ENCODE results near the gene CXCL17. TPM values are rescaled to one million over a fixed set of nuclear protein-coding genes. Genes with fewer than 3 reads are reported as not detected.
A peak's percentile ranks its signal among the peaks of the same experiment; 100 is the strongest.

Gene CXCL17
- total RNA-seq, 2 experiments from 2014 or later = not detected

- Histone ChIP-seq H3K9me2 (ENCODE audit: insufficient read depth, low read length) (no peaks in the 10 kb centered on the region), H3K9me3 (ENCODE audit: low read length) (no peaks in the 10 kb centered on the region), H3K27ac (ENCODE audit: low read depth, low read length, poor library complexity, severe bottlenecking) (no peak overlapping the region), H3K4me2 (ENCODE audit: low read length) (no peak overlapping the region), H3K36me3 (ENCODE audit: insufficient read depth, low read length) (peaks cover 18% of the 10 kb centered on the region), H3K79me2 (ENCODE audit: insufficient read depth, low read depth, low read length) (no peaks in the 10 kb centered on the region), H2AFZ (ENCODE audit: low read length) (no peak overlapping the region), H3K4me3 (ENCODE audit: low read depth, low read length, poor library complexity, severe bottlenecking) (no peak overlapping the region), H4K20me1 (ENCODE audit: insufficient read depth, low read length) (no peaks in the 10 kb centered on the region), H3K4me1 (ENCODE audit: insufficient read depth, low read length, poor library complexity, severe bottlenecking) (peaks cover 15% of the 10 kb centered on the region)
- no TSS peak for BruUV-seq (replicated peaks)
- DNase-seq (ENCODE audit: low spot score) = no peak
- CTCF ChIA-PET (ENCODE audit: unreplicated experiment) = no interaction called here
- no peak for TF ChIP-seq EZH2phosphoT487 (IDR thresholded peaks at IDR 0.05; ENCODE audit: borderline replicate concordance, low read depth, low read length)
- TF ChIP-seq, protein P1, sequence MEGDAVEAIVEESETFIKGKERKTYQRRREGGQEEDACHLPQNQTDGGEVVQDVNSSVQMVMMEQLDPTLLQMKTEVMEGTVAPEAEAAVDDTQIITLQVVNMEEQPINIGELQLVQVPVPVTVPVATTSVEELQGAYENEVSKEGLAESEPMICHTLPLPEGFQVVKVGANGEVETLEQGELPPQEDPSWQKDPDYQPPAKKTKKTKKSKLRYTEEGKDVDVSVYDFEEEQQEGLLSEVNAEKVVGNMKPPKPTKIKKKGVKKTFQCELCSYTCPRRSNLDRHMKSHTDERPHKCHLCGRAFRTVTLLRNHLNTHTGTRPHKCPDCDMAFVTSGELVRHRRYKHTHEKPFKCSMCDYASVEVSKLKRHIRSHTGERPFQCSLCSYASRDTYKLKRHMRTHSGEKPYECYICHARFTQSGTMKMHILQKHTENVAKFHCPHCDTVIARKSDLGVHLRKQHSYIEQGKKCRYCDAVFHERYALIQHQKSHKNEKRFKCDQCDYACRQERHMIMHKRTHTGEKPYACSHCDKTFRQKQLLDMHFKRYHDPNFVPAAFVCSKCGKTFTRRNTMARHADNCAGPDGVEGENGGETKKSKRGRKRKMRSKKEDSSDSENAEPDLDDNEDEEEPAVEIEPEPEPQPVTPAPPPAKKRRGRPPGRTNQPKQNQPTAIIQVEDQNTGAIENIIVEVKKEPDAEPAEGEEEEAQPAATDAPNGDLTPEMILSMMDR (conservative IDR thresholded peaks at IDR 0.05; ENCODE audit: low read length) = no peak
- POLR2A ChIA-PET = interaction anchor here (1.0 kb wide), 1 partner anchor 9 kb away, joined by 3 read pairs; no protein-coding TSS in a partner anchor
- intact Hi-C loops (cut with micrococcal nuclease; ENCODE audit: unreplicated experiment) = no loop called here
Measured at GRCh38 chr19:42400404-42400803, 42.3 kb downstream of the CXCL17 start.

- no peaks in the 10 kb centered on the region for H3K9me3 ChIP-seq (ENCODE audit: low read length)
- H4K20me1 ChIP-seq (ENCODE audit: insufficient read depth, low read length) = no peaks in the 10 kb centered on the region
- DNase-seq (ENCODE audit: low spot score) = no peak
- TSS peak; percentile 87 for BruUV-seq (replicated peaks)
- peak overlapping the region; percentile 75 for H3K4me3 ChIP-seq (ENCODE audit: low read depth, low read length, poor library complexity, severe bottlenecking)
- H3K36me3 ChIP-seq (ENCODE audit: insufficient read depth, low read length) = no peaks in the 10 kb centered on the region
- H2AFZ ChIP-seq (ENCODE audit: low read length) = peak overlapping the region; percentile 80; the same call in 1 of the 2 replicates
- H3K4me2 ChIP-seq (ENCODE audit: low read length) = peak overlapping the region; percentile 99
- intact Hi-C loops (cut with micrococcal nuclease; ENCODE audit: unreplicated experiment) = no loop called here
- TF ChIP-seq, protein P1 (conservative IDR thresholded peaks at IDR 0.05; ENCODE audit: low read length) = no peak
- no peak for TF ChIP-seq EZH2phosphoT487 (IDR thresholded peaks at IDR 0.05; ENCODE audit: borderline replicate concordance, low read depth, low read length)
- ChIA-PET CTCF (ENCODE audit: unreplicated experiment) (no interaction called here), POLR2A (interaction anchor here (0.6 to 1.6 kb wide), 3 partner anchors 9 to 57 kb away, joined by 3 to 5 read pairs (median 4); no protein-coding TSS in a partner anchor)
- H3K27ac ChIP-seq (ENCODE audit: low read depth, low read length, poor library complexity, severe bottlenecking) = no peak overlapping the region
- no peaks in the 10 kb centered on the region for H3K79me2 ChIP-seq (ENCODE audit: insufficient read depth, low read depth, low read length)
- H3K9me2 ChIP-seq (ENCODE audit: insufficient read depth, low read length) = no peaks in the 10 kb centered on the region
- peaks cover 15% of the 10 kb centered on the region for H3K4me1 ChIP-seq (ENCODE audit: insufficient read depth, low read length, poor library complexity, severe bottlenecking)
Measured at GRCh38 chr19:42397263-42398166, 45.2 kb downstream of the CXCL17 start.
